ENCODE results near the gene PNPLA1. TPM values are rescaled to one million over a fixed set of nuclear protein-coding genes. Genes with fewer than 3 reads are reported as not detected.

Gene PNPLA1
- total RNA-seq, 2 donors from 2014 or later: not detected

- H3K4me3 Mint-ChIP-seq: no peak overlapping the region
- no peaks in the 10 kb centered on the region for H3K9me3 Mint-ChIP-seq
- no peak overlapping the region for H3K27ac Mint-ChIP-seq
- H3K36me3 Mint-ChIP-seq (ENCODE audit: low read depth): no peaks in the 10 kb centered on the region
- H3K4me1 Mint-ChIP-seq: no peaks in the 10 kb centered on the region
- ATAC-seq (replicated peaks): no peak
- peaks cover 4% of the 10 kb centered on the region for H3K27me3 Mint-ChIP-seq
These were observed 56.6 kb downstream of the PNPLA1 start for GRCh38 chr6:36326356-36326995.

- Mint-ChIP-seq H3K9me3 (no peaks in the 10 kb centered on the region), H3K4me3 (no peak overlapping the region), H3K36me3 (ENCODE audit: low read depth) (no peaks in the 10 kb centered on the region), H3K4me1 (no peaks in the 10 kb centered on the region), H3K27me3 (peaks cover 9% of the 10 kb centered on the region), H3K27ac (no peak overlapping the region)
- ATAC-seq (replicated peaks): no peak
These were observed 57.5 kb downstream of the PNPLA1 start for GRCh38 chr6:36327226-36327918.

- no peak overlapping the region for H3K4me3 Mint-ChIP-seq
- no peak for ATAC-seq (replicated peaks)
These were observed 58.0 kb downstream of the PNPLA1 start for GRCh38 chr6:36327919-36328236.

DNA sequence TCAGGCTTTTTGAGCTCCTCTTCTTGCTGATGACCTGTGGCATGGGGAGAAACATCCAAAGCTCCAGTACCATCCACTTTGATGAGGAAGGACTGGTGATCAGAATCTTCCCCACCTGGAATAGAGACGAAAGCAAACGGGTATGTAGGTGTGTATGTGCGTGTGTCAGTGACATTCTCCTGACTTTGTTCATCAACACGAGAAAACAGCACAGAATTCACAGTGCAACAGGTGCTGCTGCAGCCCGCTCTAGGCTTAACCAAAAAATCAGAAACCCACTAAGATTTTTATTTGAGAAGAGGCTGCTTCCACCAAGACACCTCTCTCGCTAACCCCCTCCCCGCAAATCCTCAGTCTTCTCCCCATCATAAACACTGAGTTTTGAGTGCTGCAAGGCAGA is 58.7 kb downstream of the PNPLA1 start:
- H3K4me1 Mint-ChIP-seq: no peaks in the 10 kb centered on the region
- no peak for ATAC-seq (replicated peaks)
- no peak overlapping the region for H3K4me3 Mint-ChIP-seq
- H3K9me3 Mint-ChIP-seq: no peaks in the 10 kb centered on the region
- peaks cover 18% of the 10 kb centered on the region for H3K27me3 Mint-ChIP-seq
- H3K36me3 Mint-ChIP-seq (ENCODE audit: low read depth): no peaks in the 10 kb centered on the region
- no peak overlapping the region for H3K27ac Mint-ChIP-seq

More at GRCh38 chr6:36327919-36328236, 58.0 kb downstream of the PNPLA1 start:
- no peaks in the 10 kb centered on the region for H3K4me1 Mint-ChIP-seq
- H3K9me3 Mint-ChIP-seq: no peaks in the 10 kb centered on the region
- H3K36me3 Mint-ChIP-seq (ENCODE audit: low read depth): no peaks in the 10 kb centered on the region
- H3K27ac Mint-ChIP-seq: no peak overlapping the region
- H3K27me3 Mint-ChIP-seq: peaks cover 11% of the 10 kb centered on the region

DNA sequence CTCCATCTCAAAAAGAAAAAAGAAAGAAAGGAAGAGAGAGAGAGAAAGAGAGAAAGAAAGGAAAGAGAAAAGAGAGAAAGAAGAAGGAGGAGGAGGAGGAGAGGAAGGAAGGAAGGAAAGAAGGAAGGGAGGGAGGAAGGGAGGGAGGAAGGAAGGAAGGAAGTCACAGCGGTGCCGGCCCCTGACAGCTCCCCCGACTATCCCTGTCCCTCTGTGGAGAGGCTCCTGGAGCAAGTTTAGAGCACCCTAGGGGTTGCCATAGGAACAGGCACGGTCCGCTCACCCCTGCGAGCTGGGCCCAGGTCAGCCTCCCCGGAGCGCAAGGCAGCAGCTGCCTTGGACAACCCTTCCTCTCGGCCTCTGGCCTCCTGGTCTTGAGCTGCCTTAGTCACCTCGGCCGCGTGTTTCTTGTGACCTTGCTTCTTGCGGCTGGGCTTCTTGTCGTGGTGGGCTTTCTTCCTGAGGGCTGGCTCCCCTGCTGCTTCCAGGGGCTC is 60.0 kb downstream of the PNPLA1 start:
- Mint-ChIP-seq H3K27ac (no peak overlapping the region), H3K27me3 (peaks cover 30% of the 10 kb centered on the region), H3K4me3 (no peak overlapping the region), H3K36me3 (ENCODE audit: low read depth) (no peaks in the 10 kb centered on the region), H3K9me3 (no peaks in the 10 kb centered on the region), H3K4me1 (no peaks in the 10 kb centered on the region)
- no peak for ATAC-seq (replicated peaks)

- no peak for ATAC-seq (replicated peaks)
- H3K4me3 Mint-ChIP-seq: no peak overlapping the region
- H3K27ac Mint-ChIP-seq: no peak overlapping the region
- no peaks in the 10 kb centered on the region for H3K36me3 Mint-ChIP-seq (ENCODE audit: low read depth)
- no peaks in the 10 kb centered on the region for H3K9me3 Mint-ChIP-seq
- H3K4me1 Mint-ChIP-seq: no peaks in the 10 kb centered on the region
- H3K27me3 Mint-ChIP-seq: peaks cover 35% of the 10 kb centered on the region
These were observed 60.5 kb downstream of the PNPLA1 start for GRCh38 chr6:36330366-36330765.

- H3K27me3 Mint-ChIP-seq: peaks cover 35% of the 10 kb centered on the region
- no peaks in the 10 kb centered on the region for H3K4me1 Mint-ChIP-seq
- ATAC-seq (replicated peaks): no peak
- H3K9me3 Mint-ChIP-seq: no peaks in the 10 kb centered on the region
- H3K36me3 Mint-ChIP-seq (ENCODE audit: low read depth): no peaks in the 10 kb centered on the region
- no peak overlapping the region for H3K4me3 Mint-ChIP-seq
- no peak overlapping the region for H3K27ac Mint-ChIP-seq
These were observed 61.5 kb downstream of the PNPLA1 start for GRCh38 chr6:36331381-36331780.

GRCh38 chr6:36333171-36333895 is 63.5 kb downstream of the PNPLA1 start:
- ATAC-seq (replicated peaks): no peak
- Mint-ChIP-seq H3K4me1 (peaks cover 6% of the 10 kb centered on the region), H3K27ac (peak overlapping the region; percentile 15), H3K36me3 (ENCODE audit: low read depth) (no peaks in the 10 kb centered on the region), H3K27me3 (peaks cover 35% of the 10 kb centered on the region), H3K4me3 (no peak overlapping the region), H3K9me3 (no peaks in the 10 kb centered on the region)

GRCh38 chr6:36333931-36334725 is 64.3 kb downstream of the PNPLA1 start:
- Mint-ChIP-seq H3K27me3 (peaks cover 35% of the 10 kb centered on the region), H3K9me3 (no peaks in the 10 kb centered on the region), H3K36me3 (ENCODE audit: low read depth) (no peaks in the 10 kb centered on the region), H3K4me1 (peaks cover 6% of the 10 kb centered on the region), H3K27ac (no peak overlapping the region), H3K4me3 (no peak overlapping the region)
- ATAC-seq (replicated peaks): no peak

- no peak for ATAC-seq (replicated peaks)
- no peaks in the 10 kb centered on the region for H3K36me3 Mint-ChIP-seq (ENCODE audit: low read depth)
- peaks cover 6% of the 10 kb centered on the region for H3K4me1 Mint-ChIP-seq
- H3K27ac Mint-ChIP-seq: no peak overlapping the region
- H3K4me3 Mint-ChIP-seq: no peak overlapping the region
- no peaks in the 10 kb centered on the region for H3K9me3 Mint-ChIP-seq
- H3K27me3 Mint-ChIP-seq: peaks cover 35% of the 10 kb centered on the region
These were observed 65.1 kb downstream of the PNPLA1 start for GRCh38 chr6:36334832-36335459.

GRCh38 chr6:36335465-36336207 is 65.8 kb downstream of the PNPLA1 start:
- Mint-ChIP-seq H3K4me1 (peaks cover 6% of the 10 kb centered on the region), H3K9me3 (no peaks in the 10 kb centered on the region), H3K27me3 (peaks cover 35% of the 10 kb centered on the region), H3K27ac (no peak overlapping the region), H3K4me3 (no peak overlapping the region), H3K36me3 (ENCODE audit: low read depth) (no peaks in the 10 kb centered on the region)
- no peak for ATAC-seq (replicated peaks)

GRCh38 chr6:36336208-36336710 is 66.4 kb downstream of the PNPLA1 start:
- Mint-ChIP-seq H3K9me3 (no peaks in the 10 kb centered on the region), H3K4me3 (no peak overlapping the region), H3K27ac (no peak overlapping the region), H3K36me3 (ENCODE audit: low read depth) (no peaks in the 10 kb centered on the region), H3K4me1 (peaks cover 10% of the 10 kb centered on the region), H3K27me3 (peaks cover 38% of the 10 kb centered on the region)
- ATAC-seq (replicated peaks): no peak

GRCh38 chr6:36336779-36337241 is 67.0 kb downstream of the PNPLA1 start, which contains the start of gene BNIP5:
TSS of gene BNIP5 (minus strand) at chr6:36336888. CDS start at chr6:36330690, 6,198 bp downstream.
- peak; percentile 51 for ATAC-seq (replicated peaks)
- peaks cover 38% of the 10 kb centered on the region for H3K27me3 Mint-ChIP-seq
- H3K27ac Mint-ChIP-seq: peak within 1 kb of the TSS; percentile 35
- no peaks in the 10 kb centered on the region for H3K36me3 Mint-ChIP-seq (ENCODE audit: low read depth)
- H3K4me1 Mint-ChIP-seq: peaks cover 10% of the 10 kb centered on the region
- peak within 1 kb of the TSS; percentile 32 for H3K4me3 Mint-ChIP-seq
- no peaks in the 10 kb centered on the region for H3K9me3 Mint-ChIP-seq

Data from activated T-helper 17 cell treated with anti-CD3 and anti-CD28 coated beads, Interleukin-2, amount 50 U/mL, for 72 hours (primary cell).